Measurements from ENCODE around the gene FGFR3.
"Not testable (repeated sequence)": the region's sequence is repeated elsewhere in the genome, so short reads cannot be mapped to it uniquely, and the experiment has no call there.

Gene FGFR3

DNA sequence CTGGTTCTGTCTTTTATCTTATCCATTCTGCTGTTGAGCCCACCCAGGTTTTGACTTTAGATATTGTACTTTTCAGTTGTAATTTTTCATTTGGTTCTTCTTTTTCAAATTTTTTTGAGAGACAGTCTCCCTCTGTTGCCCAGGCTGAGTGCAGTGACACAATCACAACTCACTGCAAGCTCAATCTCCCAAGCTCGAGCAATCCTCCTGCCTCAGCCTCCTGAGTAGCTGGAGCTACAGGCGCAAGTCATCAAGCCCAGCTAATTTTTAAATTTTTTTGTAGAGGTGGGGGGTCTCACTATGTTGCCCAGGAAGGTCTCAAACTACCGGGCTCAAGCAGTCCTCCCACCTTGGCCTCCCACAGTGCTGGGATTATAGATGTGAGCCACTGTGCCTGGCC is 37.1 kb downstream of the FGFR3 start:
- Histone ChIP-seq H3K36me3 (ENCODE audit: control insufficient read depth in 2 of 2, insufficient read depth in 2 of 2, low read length in 2 of 2) (peaks cover 65 to 68% of the 10 kb centered on the region in 2 donors), H3K4me1 (ENCODE audit: control insufficient read depth in 2 of 2, insufficient read depth in 2 of 2, low read length in 2 of 2) (no peaks in the 10 kb centered on the region), H3K9ac (ENCODE audit: low read depth in 1 of 2, low read length in 2 of 2) (no peak overlapping the region), H3K9me3 (ENCODE audit: control insufficient read depth in 2 of 2, low read length in 2 of 2) (no peaks in the 10 kb centered on the region), H3K4me3 (ENCODE audit: low read length in 2 of 2) (no peak overlapping the region), H3K27me3 (ENCODE audit: control insufficient read depth in 2 of 2, insufficient read depth in 2 of 2, low read length in 2 of 2) (no peaks in the 10 kb centered on the region), H3K27ac (ENCODE audit: low read depth in 2 of 2, low read length in 2 of 2) (no peak overlapping the region)

DNA sequence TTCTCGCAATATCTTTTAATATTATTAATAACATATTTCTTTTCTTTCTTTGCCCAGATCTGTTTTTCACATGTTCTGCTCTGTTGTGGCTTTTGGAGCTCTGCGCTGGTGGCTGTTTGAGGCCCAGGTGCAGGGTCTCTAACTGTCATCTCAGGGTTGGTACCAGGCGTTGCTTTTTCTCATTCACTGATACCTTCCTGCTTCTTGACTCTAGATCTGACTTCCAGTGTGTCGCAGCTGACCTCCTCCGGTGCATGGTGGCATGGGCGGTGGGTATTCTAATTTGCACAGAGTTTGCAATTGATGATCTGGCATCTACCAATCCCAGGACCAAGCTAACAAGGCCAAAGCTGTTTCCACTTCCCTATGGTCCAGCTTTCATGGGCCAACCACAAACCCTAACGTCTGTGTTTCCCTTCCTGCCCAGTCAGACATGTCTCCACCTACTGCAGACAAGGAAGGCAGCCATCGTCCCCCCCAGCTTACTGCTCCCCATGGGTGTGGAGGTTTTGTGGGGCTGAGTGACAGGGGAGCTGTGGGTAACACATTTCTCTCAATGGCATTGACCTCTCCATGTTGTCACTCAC is 37.6 kb downstream of the FGFR3 start:
- Histone ChIP-seq H3K36me3 (ENCODE audit: control insufficient read depth in 2 of 2, insufficient read depth in 2 of 2, low read length in 2 of 2) (peaks cover 68% of the 10 kb centered on the region in 2 donors), H3K9ac (ENCODE audit: low read depth in 1 of 2, low read length in 2 of 2) (no peak overlapping the region), H3K27ac (ENCODE audit: low read depth in 2 of 2, low read length in 2 of 2) (no peak overlapping the region), H3K4me3 (ENCODE audit: low read length in 2 of 2) (no peak overlapping the region), H3K27me3 (ENCODE audit: control insufficient read depth in 2 of 2, insufficient read depth in 2 of 2, low read length in 2 of 2) (no peaks in the 10 kb centered on the region), H3K9me3 (ENCODE audit: control insufficient read depth in 2 of 2, low read length in 2 of 2) (no peaks in the 10 kb centered on the region), H3K4me1 (ENCODE audit: control insufficient read depth in 2 of 2, insufficient read depth in 2 of 2, low read length in 2 of 2) (no peaks in the 10 kb centered on the region)

DNA sequence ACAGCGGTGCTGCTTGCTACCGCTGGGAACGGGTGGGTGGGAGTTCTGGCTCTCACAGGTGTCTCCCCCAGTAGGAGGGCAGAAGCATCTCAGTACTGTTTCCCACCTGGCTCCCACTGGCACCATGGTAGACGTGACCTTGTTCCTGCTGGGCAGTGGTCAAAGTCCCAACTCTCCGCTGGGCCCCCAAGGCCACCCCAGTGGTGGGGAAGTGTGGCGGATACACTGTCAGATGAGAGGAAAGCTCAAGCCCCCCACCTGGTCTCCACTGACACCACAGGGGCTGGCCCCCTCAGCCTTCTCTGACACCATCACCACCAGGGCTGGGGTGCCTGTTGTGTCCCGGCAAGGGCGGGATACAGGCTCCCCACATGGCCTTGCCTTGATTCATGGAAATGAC is 38.2 kb downstream of the FGFR3 start:
- Histone ChIP-seq H3K9me3 (ENCODE audit: control insufficient read depth in 2 of 2, low read length in 2 of 2) (no peaks in the 10 kb centered on the region), H3K4me3 (ENCODE audit: low read length in 2 of 2) (no peak overlapping the region), H3K9ac (ENCODE audit: low read depth in 1 of 2, low read length in 2 of 2) (no peak overlapping the region), H3K4me1 (ENCODE audit: control insufficient read depth in 2 of 2, insufficient read depth in 2 of 2, low read length in 2 of 2) (no peaks in the 10 kb centered on the region), H3K36me3 (ENCODE audit: control insufficient read depth in 2 of 2, insufficient read depth in 2 of 2, low read length in 2 of 2) (peaks cover 66 to 67% of the 10 kb centered on the region in 2 donors), H3K27me3 (ENCODE audit: control insufficient read depth in 2 of 2, insufficient read depth in 2 of 2, low read length in 2 of 2) (no peaks in the 10 kb centered on the region), H3K27ac (ENCODE audit: low read depth in 2 of 2, low read length in 2 of 2) (no peak overlapping the region)

DNA sequence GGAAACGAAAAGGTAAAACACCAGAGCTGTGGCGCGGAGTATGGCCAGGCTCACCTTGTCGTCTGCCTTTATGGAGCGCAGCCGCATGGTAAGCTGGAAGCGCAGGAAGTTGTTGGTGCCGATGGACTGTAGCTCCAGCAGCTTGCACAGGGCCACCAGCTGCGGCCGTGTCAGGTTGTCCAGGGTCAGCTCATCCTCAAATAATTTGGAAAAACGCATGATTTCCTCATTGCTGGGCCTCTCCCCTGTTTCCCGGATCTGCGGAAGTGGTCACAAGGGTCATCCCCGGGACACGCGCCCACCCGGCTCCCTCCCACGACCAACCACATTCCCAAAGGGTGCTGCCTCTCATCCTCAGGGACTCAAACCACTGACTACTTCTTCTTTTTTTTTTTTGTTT is 39.6 kb downstream of the FGFR3 start:
- no peaks in the 10 kb centered on the region for H3K9me3 ChIP-seq (ENCODE audit: control insufficient read depth in 2 of 2, low read length in 2 of 2)
- H3K4me1 ChIP-seq (ENCODE audit: control insufficient read depth in 2 of 2, insufficient read depth in 2 of 2, low read length in 2 of 2), result no peaks in the 10 kb centered on the region
- H3K27me3 ChIP-seq (ENCODE audit: control insufficient read depth in 2 of 2, insufficient read depth in 2 of 2, low read length in 2 of 2), result no peaks in the 10 kb centered on the region
- no peak overlapping the region for H3K27ac ChIP-seq (ENCODE audit: low read depth in 2 of 2, low read length in 2 of 2)
- H3K4me3 ChIP-seq (ENCODE audit: low read length in 2 of 2), result no peak overlapping the region
- peaks cover 68 to 71% of the 10 kb centered on the region in 2 donors for H3K36me3 ChIP-seq (ENCODE audit: control insufficient read depth in 2 of 2, insufficient read depth in 2 of 2, low read length in 2 of 2)
- H3K9ac ChIP-seq (ENCODE audit: low read depth in 1 of 2, low read length in 2 of 2), result no peak overlapping the region

DNA sequence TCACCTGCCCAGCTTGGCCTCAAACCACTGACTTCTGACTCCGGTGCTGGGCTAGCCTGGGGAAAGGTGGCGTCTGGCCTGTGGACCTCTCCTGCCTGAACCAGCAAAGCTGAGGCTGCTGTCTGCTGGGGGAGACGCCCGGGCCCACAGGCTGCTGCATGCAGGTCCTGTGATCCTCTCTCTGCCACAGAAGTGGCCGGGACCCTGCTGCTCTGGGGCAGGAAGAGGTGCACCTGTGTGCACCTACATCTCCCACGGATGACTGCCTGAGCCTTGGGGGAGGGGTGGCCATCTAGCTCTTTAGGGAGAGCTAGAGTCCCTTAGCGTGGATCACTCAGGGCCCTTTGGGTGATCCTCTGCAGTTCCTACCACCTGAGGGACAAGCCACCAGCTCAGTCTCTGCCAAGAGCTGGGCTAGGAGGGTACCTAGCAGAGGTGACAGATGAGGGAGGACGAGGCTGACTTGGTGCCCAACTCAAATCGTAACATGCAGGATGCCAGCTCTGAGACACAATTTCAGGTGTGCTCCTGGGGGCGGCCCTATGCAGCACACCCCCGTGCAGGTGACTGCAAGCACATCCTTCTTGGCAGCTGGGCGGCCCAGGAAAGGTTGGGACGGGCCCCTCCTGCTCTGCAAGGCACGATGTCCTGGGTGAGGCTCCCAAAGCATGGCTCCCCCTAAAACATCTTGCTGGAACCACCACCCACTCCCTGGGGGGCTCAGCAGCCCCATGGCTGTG is 40.4 kb downstream of the FGFR3 start:
- no peak overlapping the region for H3K27ac ChIP-seq (ENCODE audit: low read depth in 2 of 2, low read length in 2 of 2)
- peaks cover 70 to 74% of the 10 kb centered on the region in 2 donors for H3K36me3 ChIP-seq (ENCODE audit: control insufficient read depth in 2 of 2, insufficient read depth in 2 of 2, low read length in 2 of 2)
- no peak overlapping the region for H3K9ac ChIP-seq (ENCODE audit: low read depth in 1 of 2, low read length in 2 of 2)
- H3K4me3 ChIP-seq (ENCODE audit: low read length in 2 of 2), result no peak overlapping the region
- no peaks in the 10 kb centered on the region for H3K9me3 ChIP-seq (ENCODE audit: control insufficient read depth in 2 of 2, low read length in 2 of 2)
- H3K4me1 ChIP-seq (ENCODE audit: control insufficient read depth in 2 of 2, insufficient read depth in 2 of 2, low read length in 2 of 2), result no peaks in the 10 kb centered on the region
- H3K27me3 ChIP-seq (ENCODE audit: control insufficient read depth in 2 of 2, insufficient read depth in 2 of 2, low read length in 2 of 2), result no peaks in the 10 kb centered on the region

DNA sequence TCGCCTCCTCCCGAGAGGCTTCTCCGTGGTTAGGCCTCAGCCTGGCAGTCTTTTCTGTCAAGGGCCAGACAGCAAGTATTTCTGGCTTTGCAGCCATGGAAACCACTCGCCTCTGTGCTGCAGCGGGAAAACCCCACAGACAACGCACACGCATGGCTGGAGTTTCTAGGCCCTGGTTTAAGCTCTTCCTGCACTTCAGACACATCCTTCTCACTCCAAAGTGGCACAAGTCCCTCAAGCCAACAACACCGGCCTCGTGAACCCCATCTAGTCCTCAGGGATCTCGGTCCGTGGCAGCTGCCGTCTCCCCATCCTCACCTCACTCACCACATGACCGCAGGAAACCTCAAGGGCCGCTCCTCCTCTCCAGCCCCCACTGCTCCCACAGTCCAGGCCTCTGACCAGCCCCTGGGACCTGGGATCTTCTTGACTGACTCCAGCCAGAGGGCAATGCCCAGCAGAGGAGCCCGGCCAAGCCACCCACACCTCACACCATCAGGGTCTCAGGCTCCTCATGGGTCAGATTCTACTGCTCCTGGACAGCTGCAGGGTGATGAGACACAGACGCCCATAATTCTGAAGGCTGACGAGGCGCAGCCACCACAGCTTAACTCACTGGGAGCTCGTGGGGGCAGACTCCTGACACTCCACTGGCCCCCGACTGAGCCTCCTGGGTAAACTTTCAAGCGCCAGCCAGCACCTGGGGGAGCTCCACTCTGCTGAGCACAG is 41.1 kb downstream of the FGFR3 start:
- Histone ChIP-seq H3K9ac (ENCODE audit: low read depth in 1 of 2, low read length in 2 of 2) (no peak overlapping the region), H3K27ac (ENCODE audit: low read depth in 2 of 2, low read length in 2 of 2) (no peak overlapping the region), H3K9me3 (ENCODE audit: control insufficient read depth in 2 of 2, low read length in 2 of 2) (no peaks in the 10 kb centered on the region), H3K27me3 (ENCODE audit: control insufficient read depth in 2 of 2, insufficient read depth in 2 of 2, low read length in 2 of 2) (no peaks in the 10 kb centered on the region), H3K4me1 (ENCODE audit: control insufficient read depth in 2 of 2, insufficient read depth in 2 of 2, low read length in 2 of 2) (peaks cover 0 to 2% of the 10 kb centered on the region in 2 donors), H3K4me3 (ENCODE audit: low read length in 2 of 2) (no peak overlapping the region), H3K36me3 (ENCODE audit: control insufficient read depth in 2 of 2, insufficient read depth in 2 of 2, low read length in 2 of 2) (peaks cover 72 to 80% of the 10 kb centered on the region in 2 donors)

DNA sequence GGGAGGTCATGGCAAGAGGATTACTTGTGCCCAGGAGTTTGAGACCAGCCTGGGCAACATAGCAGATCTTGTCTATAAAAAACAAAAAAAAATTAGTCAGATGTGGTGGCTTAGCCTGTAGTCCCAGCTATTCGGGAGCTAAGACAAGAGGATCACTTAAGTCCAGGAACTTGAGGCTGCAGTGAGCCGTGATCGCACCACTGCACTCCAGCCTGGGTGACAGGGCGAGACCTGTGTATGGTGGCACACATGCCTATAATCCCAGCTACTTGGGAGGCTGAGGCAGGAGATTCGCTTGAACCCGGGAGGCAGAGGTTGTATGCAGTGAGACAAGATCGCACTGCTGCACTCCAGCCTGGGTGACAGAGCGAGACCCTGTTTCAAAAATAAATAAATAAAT is 42.7 kb downstream of the FGFR3 start:
- not testable (repeated sequence) for H3K4me3 ChIP-seq (ENCODE audit: low read length in 2 of 2); H3K27me3 ChIP-seq (ENCODE audit: control insufficient read depth in 2 of 2, insufficient read depth in 2 of 2, low read length in 2 of 2); H3K27ac ChIP-seq (ENCODE audit: low read depth in 2 of 2, low read length in 2 of 2); H3K9me3 ChIP-seq (ENCODE audit: control insufficient read depth in 2 of 2, low read length in 2 of 2); H3K9ac ChIP-seq (ENCODE audit: low read depth in 1 of 2, low read length in 2 of 2); H3K4me1 ChIP-seq (ENCODE audit: control insufficient read depth in 2 of 2, insufficient read depth in 2 of 2, low read length in 2 of 2)
- peaks cover 57 to 79% of the 10 kb centered on the region in 2 donors for H3K36me3 ChIP-seq (ENCODE audit: control insufficient read depth in 2 of 2, insufficient read depth in 2 of 2, low read length in 2 of 2)

DNA sequence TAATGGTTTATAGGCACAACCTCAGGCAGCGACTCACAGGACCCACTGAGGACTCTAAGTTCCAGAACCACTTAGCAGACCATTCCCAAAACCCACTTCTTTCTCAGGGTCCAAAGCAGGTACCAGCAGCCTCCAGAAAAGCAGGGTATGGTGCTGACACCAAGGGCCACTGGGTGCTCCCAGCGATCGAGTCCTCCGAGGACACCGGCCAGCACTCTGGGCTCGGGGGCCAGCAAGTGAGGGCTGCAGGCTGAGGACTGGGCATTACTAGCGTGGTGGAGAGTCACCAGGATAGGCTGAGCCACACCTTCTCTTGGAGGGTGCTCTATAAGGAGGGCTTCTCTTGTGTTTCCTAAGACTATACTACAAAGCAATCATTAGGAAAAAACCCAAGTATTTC is 43.6 kb downstream of the FGFR3 start:
- peaks cover 56 to 79% of the 10 kb centered on the region in 2 donors for H3K36me3 ChIP-seq (ENCODE audit: control insufficient read depth in 2 of 2, insufficient read depth in 2 of 2, low read length in 2 of 2)
- H3K4me1 ChIP-seq (ENCODE audit: control insufficient read depth in 2 of 2, insufficient read depth in 2 of 2, low read length in 2 of 2), result peaks cover 0 to 3% of the 10 kb centered on the region in 2 donors
- no peaks in the 10 kb centered on the region for H3K9me3 ChIP-seq (ENCODE audit: control insufficient read depth in 2 of 2, low read length in 2 of 2)
- no peak overlapping the region for H3K9ac ChIP-seq (ENCODE audit: low read depth in 1 of 2, low read length in 2 of 2)
- no peak overlapping the region for H3K4me3 ChIP-seq (ENCODE audit: low read length in 2 of 2)
- no peaks in the 10 kb centered on the region for H3K27me3 ChIP-seq (ENCODE audit: control insufficient read depth in 2 of 2, insufficient read depth in 2 of 2, low read length in 2 of 2)
- H3K27ac ChIP-seq (ENCODE audit: low read depth in 2 of 2, low read length in 2 of 2), result no peak overlapping the region

DNA sequence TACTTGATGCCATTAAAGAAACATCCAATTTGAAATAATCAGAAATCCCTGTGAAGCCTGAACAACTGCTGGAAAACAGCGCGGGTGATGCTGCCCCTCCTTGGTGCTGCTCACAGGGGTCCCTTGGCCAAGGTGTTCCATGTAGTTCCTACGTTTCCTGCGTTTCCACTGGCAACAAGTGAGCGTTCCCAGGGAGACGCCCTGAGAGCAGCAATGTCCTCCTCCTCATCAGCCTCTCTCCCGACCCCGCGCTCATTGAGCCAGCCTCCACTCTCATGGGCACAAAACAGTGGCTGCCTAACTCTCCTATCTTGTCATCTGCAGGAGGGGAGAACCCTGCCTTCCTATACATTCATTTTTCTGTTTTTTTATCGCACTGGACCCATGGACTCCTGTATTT is 44.0 kb downstream of the FGFR3 start:
- H3K36me3 ChIP-seq (ENCODE audit: control insufficient read depth in 2 of 2, insufficient read depth in 2 of 2, low read length in 2 of 2), result peaks cover 58 to 78% of the 10 kb centered on the region in 2 donors
- no peak overlapping the region for H3K27ac ChIP-seq (ENCODE audit: low read depth in 2 of 2, low read length in 2 of 2)
- H3K9ac ChIP-seq (ENCODE audit: low read depth in 1 of 2, low read length in 2 of 2), result no peak overlapping the region
- H3K4me1 ChIP-seq (ENCODE audit: control insufficient read depth in 2 of 2, insufficient read depth in 2 of 2, low read length in 2 of 2), result peaks cover 0 to 3% of the 10 kb centered on the region in 2 donors
- no peak overlapping the region for H3K4me3 ChIP-seq (ENCODE audit: low read length in 2 of 2)
- no peaks in the 10 kb centered on the region for H3K27me3 ChIP-seq (ENCODE audit: control insufficient read depth in 2 of 2, insufficient read depth in 2 of 2, low read length in 2 of 2)
- H3K9me3 ChIP-seq (ENCODE audit: control insufficient read depth in 2 of 2, low read length in 2 of 2), result no peaks in the 10 kb centered on the region

DNA sequence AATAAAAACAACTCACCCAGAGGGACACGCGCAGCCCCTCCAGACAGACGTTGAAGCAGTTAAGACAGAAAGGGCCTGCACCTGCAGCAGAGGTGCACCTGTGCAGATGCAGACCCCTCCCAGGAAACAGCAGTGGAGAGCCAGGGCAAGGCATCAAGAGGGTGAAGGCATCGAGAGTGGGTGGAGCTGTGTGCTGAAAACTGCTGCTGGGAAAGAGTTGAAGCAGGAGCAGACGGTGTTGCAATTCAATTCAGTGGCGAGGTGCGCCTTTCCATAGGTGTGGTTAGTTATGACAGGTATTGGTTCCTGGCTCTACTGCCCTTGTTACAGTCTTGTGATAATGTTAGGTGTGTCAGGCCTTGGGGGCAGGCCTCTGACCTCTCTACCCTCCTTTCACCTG is 46.2 kb downstream of the FGFR3 start:
- H3K27me3 ChIP-seq (ENCODE audit: control insufficient read depth in 2 of 2, insufficient read depth in 2 of 2, low read length in 2 of 2), result no peaks in the 10 kb centered on the region
- H3K4me3 ChIP-seq (ENCODE audit: low read length in 2 of 2), result no peak overlapping the region
- H3K4me1 ChIP-seq (ENCODE audit: control insufficient read depth in 2 of 2, insufficient read depth in 2 of 2, low read length in 2 of 2), result peaks cover 0 to 3% of the 10 kb centered on the region in 2 donors
- H3K9me3 ChIP-seq (ENCODE audit: control insufficient read depth in 2 of 2, low read length in 2 of 2), result no peaks in the 10 kb centered on the region
- H3K27ac ChIP-seq (ENCODE audit: low read depth in 2 of 2, low read length in 2 of 2), result peak overlapping the region; percentile 75 to 83
- H3K36me3 ChIP-seq (ENCODE audit: control insufficient read depth in 2 of 2, insufficient read depth in 2 of 2, low read length in 2 of 2), result peaks cover 55 to 73% of the 10 kb centered on the region in 2 donors
- H3K9ac ChIP-seq (ENCODE audit: low read depth in 1 of 2, low read length in 2 of 2), result no peak overlapping the region
